Measurements from ENCODE around the gene STK32A.
"Not testable (repeated sequence)": the region's sequence is repeated elsewhere in the genome, so short reads cannot be mapped to it uniquely, and the experiment has no call there.

STK32A gene

DNA sequence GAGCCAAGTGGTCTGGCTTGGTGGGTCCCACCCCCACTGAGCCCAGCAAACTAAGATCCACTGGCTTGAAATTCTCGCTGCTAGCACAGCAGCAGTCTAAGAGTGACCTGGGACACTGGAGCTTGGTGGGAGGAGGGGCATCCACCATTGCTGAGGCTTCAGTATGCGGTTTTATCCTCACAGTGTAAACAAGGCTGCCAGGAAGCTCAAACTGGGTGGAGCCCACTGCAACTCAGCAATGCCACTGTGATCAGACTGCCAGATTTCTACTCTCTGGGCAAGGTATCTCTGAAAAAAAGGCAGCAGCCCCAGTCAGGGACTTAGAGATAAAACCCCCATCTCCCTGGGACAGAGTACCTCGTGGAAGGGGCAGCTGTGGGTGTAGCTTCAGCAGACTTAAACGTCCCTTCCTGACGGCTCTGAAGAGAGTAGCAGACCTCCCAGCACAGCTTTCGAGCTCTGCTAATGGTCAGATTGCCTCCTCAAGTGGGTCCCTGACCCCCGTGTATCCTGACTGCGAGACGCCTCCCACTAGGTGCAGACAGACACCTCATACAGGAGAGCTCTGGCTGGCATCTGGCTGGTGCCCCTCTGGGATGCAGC is 18.2 kb upstream of the STK32A start:
- no peaks in the 10 kb centered on the region for H3K9me3 ChIP-seq (ENCODE audit: control insufficient read depth, low read length)
- DNase-seq, result no peak
- H3K4me1 ChIP-seq (ENCODE audit: control insufficient read depth, insufficient read depth, low read length, poor library complexity, severe bottlenecking), result no peaks in the 10 kb centered on the region
- H3K4me3 ChIP-seq (ENCODE audit: insufficient read depth, low read depth, low read length, poor library complexity, severe bottlenecking), result peak overlapping the region; percentile 4
- no peak overlapping the region for H3K27ac ChIP-seq (ENCODE audit: insufficient read depth, low read length, poor library complexity, severe bottlenecking)
- H3K36me3 ChIP-seq (ENCODE audit: control insufficient read depth, insufficient read depth, low read length), result no peaks in the 10 kb centered on the region
- H3K27me3 ChIP-seq (replicated peaks; ENCODE audit: control insufficient read depth, insufficient read depth, low read length, poor library complexity, severe bottlenecking), result no peaks in the 10 kb centered on the region

DNA sequence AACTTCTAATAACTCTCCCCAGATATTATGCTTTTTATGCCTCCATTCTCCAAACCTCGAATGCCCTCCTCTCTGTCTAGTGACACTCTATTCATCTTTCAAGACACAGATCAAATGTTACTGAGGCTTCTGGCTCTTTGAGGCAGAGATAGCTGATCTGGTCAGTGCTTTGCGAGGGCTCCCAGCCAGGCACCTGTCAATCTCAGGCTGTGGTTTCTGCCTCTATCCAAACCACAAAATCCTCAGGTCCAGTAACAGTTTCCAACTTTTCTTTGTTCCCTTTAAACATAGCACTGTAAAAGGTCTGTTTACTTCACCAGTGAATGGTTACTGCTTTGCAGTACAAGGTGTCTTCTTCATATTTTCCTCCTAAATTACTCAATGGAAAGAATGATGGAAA is 11.5 kb upstream of the STK32A start:
- Histone ChIP-seq H3K9me3 (ENCODE audit: control insufficient read depth, low read length) (no peaks in the 10 kb centered on the region), H3K4me1 (ENCODE audit: control insufficient read depth, insufficient read depth, low read length, poor library complexity, severe bottlenecking) (no peaks in the 10 kb centered on the region), H3K4me3 (ENCODE audit: insufficient read depth, low read depth, low read length, poor library complexity, severe bottlenecking) (no peak overlapping the region), H3K27ac (ENCODE audit: insufficient read depth, low read length, poor library complexity, severe bottlenecking) (no peak overlapping the region), H3K27me3 (replicated peaks; ENCODE audit: control insufficient read depth, insufficient read depth, low read length, poor library complexity, severe bottlenecking) (no peaks in the 10 kb centered on the region), H3K36me3 (ENCODE audit: control insufficient read depth, insufficient read depth, low read length) (no peaks in the 10 kb centered on the region)
- DNase-seq, result no peak

DNA sequence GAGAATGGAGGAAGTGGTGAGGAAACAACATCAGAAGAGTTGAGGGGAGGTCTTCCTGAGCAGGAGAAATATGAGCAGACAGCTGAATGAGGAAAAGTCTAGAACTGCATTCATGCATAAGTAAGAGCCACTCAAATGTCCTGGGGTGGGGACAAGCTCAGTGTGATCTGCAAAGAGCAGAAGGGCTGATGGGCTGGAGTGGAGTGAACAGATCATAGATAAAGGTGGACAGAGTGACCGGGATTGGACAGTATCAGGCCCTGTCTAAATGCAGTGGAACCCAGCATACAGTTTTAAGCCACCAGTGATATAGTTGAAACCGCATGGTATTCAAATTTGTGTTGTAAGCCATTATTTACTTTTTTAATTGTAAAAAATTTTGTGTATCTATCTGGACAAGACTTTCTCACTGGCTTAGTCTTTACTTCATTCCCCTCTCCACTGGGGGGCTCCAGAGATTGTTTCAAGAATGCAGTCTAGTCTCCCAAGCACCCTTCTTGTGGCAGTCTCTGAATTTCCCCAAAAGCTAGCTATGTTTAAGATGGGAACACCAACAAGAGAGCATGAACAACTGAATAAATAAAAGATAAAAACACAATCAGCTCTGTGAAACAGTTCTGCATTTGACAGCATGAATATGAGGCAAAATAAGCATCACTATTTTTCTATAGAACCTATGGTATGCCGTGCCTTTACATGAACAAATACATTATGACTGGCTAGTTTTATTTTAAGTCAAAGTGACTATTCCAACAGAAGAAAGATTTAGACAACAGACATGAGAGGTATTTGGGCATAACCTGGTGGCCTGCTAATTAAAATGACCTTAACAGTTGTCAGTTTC is 10.7 kb upstream of the STK32A start:
- H3K4me3 ChIP-seq (ENCODE audit: insufficient read depth, low read depth, low read length, poor library complexity, severe bottlenecking), result no peak overlapping the region
- no peaks in the 10 kb centered on the region for H3K9me3 ChIP-seq (ENCODE audit: control insufficient read depth, low read length)
- no peaks in the 10 kb centered on the region for H3K4me1 ChIP-seq (ENCODE audit: control insufficient read depth, insufficient read depth, low read length, poor library complexity, severe bottlenecking)
- no peak for DNase-seq
- no peak overlapping the region for H3K27ac ChIP-seq (ENCODE audit: insufficient read depth, low read length, poor library complexity, severe bottlenecking)
- H3K27me3 ChIP-seq (replicated peaks; ENCODE audit: control insufficient read depth, insufficient read depth, low read length, poor library complexity, severe bottlenecking), result no peaks in the 10 kb centered on the region
- H3K36me3 ChIP-seq (ENCODE audit: control insufficient read depth, insufficient read depth, low read length), result no peaks in the 10 kb centered on the region

DNA sequence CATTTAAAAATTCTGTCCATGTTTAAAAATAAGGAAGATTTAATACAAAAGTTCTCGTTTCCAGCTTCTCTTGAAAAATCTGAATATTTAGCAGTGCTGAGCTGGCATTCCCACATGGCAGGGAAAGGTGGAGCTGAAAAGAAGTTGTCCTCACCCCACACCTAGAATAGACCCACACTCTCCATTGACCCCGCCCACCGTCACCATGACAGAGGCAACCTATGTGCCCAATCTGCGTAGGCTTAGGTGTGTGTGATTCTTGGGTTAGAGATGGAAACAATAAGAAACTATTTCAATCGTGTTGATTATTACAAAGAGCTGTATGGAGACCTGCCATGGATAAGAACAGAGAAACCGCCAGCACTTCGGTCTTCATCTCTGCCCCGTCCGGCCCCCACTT is 8.9 kb upstream of the STK32A start:
- no peak overlapping the region for H3K27ac ChIP-seq (ENCODE audit: insufficient read depth, low read length, poor library complexity, severe bottlenecking)
- no peaks in the 10 kb centered on the region for H3K4me1 ChIP-seq (ENCODE audit: control insufficient read depth, insufficient read depth, low read length, poor library complexity, severe bottlenecking)
- no peaks in the 10 kb centered on the region for H3K9me3 ChIP-seq (ENCODE audit: control insufficient read depth, low read length)
- no peaks in the 10 kb centered on the region for H3K27me3 ChIP-seq (replicated peaks; ENCODE audit: control insufficient read depth, insufficient read depth, low read length, poor library complexity, severe bottlenecking)
- H3K4me3 ChIP-seq (ENCODE audit: insufficient read depth, low read depth, low read length, poor library complexity, severe bottlenecking), result no peak overlapping the region
- DNase-seq, result no peak
- no peaks in the 10 kb centered on the region for H3K36me3 ChIP-seq (ENCODE audit: control insufficient read depth, insufficient read depth, low read length)

DNA sequence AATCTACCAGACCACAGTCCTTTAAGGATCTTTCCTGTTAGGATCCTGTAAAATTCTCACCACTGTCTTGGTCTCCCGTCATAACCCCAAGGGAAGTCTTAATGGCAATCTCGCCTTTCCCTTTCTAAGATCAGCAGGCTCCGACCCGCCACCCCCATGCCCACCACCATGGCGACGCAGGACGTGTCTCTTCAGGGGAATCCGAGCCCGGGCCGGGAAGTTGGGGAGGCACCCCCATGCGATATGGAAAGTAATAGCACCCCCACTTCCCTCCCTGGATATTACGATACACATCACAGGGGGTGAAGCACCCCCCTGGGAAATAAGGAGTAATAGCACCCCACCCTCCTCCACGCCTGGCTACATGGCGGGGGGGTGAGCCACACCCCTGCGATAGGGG is 8.3 kb upstream of the STK32A start:
- H3K27me3 ChIP-seq (replicated peaks; ENCODE audit: control insufficient read depth, insufficient read depth, low read length, poor library complexity, severe bottlenecking), result peaks cover 2% of the 10 kb centered on the region
- no peak for DNase-seq
- no peaks in the 10 kb centered on the region for H3K36me3 ChIP-seq (ENCODE audit: control insufficient read depth, insufficient read depth, low read length)
- no peaks in the 10 kb centered on the region for H3K4me1 ChIP-seq (ENCODE audit: control insufficient read depth, insufficient read depth, low read length, poor library complexity, severe bottlenecking)
- H3K9me3 ChIP-seq (ENCODE audit: control insufficient read depth, low read length), result no peaks in the 10 kb centered on the region
- no peak overlapping the region for H3K27ac ChIP-seq (ENCODE audit: insufficient read depth, low read length, poor library complexity, severe bottlenecking)
- H3K4me3 ChIP-seq (ENCODE audit: insufficient read depth, low read depth, low read length, poor library complexity, severe bottlenecking), result no peak overlapping the region

DNA sequence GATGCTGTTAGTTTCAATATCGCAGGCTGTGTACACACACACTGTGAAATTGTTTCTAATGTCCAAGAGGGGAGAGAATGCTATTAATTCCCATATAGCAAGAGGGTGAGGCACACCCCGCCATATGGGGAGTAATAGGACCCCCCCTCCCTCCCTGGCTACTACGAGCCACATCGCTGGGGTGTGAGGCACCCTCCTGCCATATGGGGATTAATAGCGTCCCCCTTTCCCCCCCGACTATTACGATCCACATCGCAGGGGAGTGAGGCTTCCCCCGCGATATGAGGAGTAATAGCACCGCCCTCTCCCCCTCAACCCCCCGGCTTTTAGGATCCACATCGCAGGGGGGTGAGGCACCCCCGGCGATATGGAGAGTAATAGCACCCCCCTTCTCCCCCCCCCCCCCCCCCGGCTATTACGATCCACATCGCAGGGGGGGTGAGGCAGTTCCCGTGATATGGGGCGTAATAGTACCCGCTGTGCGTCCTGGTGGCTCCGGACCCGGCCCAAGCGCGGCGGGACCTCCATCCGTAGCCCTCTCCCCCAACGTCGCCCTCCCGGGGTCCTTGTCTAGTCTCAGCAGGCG is 494 bp upstream of the STK32A start:
- no peak for DNase-seq
- no peaks in the 10 kb centered on the region for H3K36me3 ChIP-seq (ENCODE audit: control insufficient read depth, insufficient read depth, low read length)
- no peak overlapping the region for H3K4me3 ChIP-seq (ENCODE audit: insufficient read depth, low read depth, low read length, poor library complexity, severe bottlenecking)
- H3K9me3 ChIP-seq (ENCODE audit: control insufficient read depth, low read length), result no peaks in the 10 kb centered on the region
- peaks cover 15% of the 10 kb centered on the region for H3K27me3 ChIP-seq (replicated peaks; ENCODE audit: control insufficient read depth, insufficient read depth, low read length, poor library complexity, severe bottlenecking)
- H3K4me1 ChIP-seq (ENCODE audit: control insufficient read depth, insufficient read depth, low read length, poor library complexity, severe bottlenecking), result peaks cover 3% of the 10 kb centered on the region
- no peak overlapping the region for H3K27ac ChIP-seq (ENCODE audit: insufficient read depth, low read length, poor library complexity, severe bottlenecking)

DNA sequence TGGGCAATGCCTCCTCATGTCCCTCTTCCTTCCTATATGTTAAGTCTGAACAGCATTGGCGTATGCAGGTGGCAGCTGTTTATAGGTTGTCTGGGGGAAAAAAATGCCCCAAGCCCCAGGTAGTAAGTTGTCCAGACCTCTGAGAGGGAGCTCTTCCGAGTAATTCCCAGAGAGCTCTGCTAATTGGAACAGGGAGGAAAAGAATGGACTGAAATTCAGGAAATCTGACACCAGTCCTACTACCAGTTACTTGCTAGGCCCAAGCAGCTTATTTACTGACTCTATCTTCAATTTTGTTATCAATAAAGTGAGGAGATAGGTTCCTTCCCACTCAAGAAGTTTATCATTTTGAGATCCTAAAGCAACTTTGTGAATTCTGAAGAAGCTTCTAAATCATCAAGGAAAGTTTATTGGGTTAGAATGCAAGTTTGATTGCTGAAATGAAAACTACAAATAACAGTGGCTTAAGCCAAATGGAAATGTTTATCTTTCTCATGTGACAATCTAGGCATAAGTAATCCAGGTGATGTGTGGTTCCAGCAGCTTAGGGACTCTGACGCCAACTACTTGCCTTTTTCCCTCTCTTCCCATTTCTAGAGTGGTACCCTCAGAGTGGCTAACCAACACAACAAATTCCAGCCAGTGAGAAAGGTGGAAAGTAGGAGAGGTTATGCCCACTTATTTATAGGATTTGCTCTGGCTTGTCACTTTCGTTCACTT is 5.6 kb downstream of the STK32A start:
- H3K4me1 ChIP-seq (ENCODE audit: control insufficient read depth, insufficient read depth, low read length, poor library complexity, severe bottlenecking), result no peaks in the 10 kb centered on the region
- H3K9me3 ChIP-seq (ENCODE audit: control insufficient read depth, low read length), result no peaks in the 10 kb centered on the region
- H3K36me3 ChIP-seq (ENCODE audit: control insufficient read depth, insufficient read depth, low read length), result no peaks in the 10 kb centered on the region
- H3K27ac ChIP-seq (ENCODE audit: insufficient read depth, low read length, poor library complexity, severe bottlenecking), result no peak overlapping the region
- H3K27me3 ChIP-seq (replicated peaks; ENCODE audit: control insufficient read depth, insufficient read depth, low read length, poor library complexity, severe bottlenecking), result no peaks in the 10 kb centered on the region
- H3K4me3 ChIP-seq (ENCODE audit: insufficient read depth, low read depth, low read length, poor library complexity, severe bottlenecking), result no peak overlapping the region
- no peak for DNase-seq

DNA sequence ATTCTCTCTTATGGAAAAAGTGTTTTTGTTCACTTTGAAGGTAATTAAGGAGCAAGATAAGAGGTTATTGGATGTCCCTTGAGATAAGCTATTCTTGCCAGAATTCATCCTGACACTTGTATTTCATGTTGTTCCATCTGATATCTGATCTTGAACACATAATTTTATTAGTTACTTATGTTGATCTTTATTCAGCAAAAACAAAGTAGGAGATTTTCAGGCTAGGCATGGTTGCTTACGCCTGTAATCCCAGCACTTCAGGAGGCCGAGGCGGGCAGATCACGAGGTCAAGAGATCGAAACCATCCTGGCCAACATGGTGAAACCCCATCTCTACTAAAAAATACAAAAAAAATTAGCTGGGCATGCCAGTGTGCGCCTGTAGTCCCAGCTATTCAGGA is 8.4 kb downstream of the STK32A start:
- H3K27me3 ChIP-seq (replicated peaks; ENCODE audit: control insufficient read depth, insufficient read depth, low read length, poor library complexity, severe bottlenecking); H3K9me3 ChIP-seq (ENCODE audit: control insufficient read depth, low read length); H3K27ac ChIP-seq (ENCODE audit: insufficient read depth, low read length, poor library complexity, severe bottlenecking); H3K36me3 ChIP-seq (ENCODE audit: control insufficient read depth, insufficient read depth, low read length); H3K4me3 ChIP-seq (ENCODE audit: insufficient read depth, low read depth, low read length, poor library complexity, severe bottlenecking); H3K4me1 ChIP-seq (ENCODE audit: control insufficient read depth, insufficient read depth, low read length, poor library complexity, severe bottlenecking); DNase-seq: not testable (repeated sequence)

DNA sequence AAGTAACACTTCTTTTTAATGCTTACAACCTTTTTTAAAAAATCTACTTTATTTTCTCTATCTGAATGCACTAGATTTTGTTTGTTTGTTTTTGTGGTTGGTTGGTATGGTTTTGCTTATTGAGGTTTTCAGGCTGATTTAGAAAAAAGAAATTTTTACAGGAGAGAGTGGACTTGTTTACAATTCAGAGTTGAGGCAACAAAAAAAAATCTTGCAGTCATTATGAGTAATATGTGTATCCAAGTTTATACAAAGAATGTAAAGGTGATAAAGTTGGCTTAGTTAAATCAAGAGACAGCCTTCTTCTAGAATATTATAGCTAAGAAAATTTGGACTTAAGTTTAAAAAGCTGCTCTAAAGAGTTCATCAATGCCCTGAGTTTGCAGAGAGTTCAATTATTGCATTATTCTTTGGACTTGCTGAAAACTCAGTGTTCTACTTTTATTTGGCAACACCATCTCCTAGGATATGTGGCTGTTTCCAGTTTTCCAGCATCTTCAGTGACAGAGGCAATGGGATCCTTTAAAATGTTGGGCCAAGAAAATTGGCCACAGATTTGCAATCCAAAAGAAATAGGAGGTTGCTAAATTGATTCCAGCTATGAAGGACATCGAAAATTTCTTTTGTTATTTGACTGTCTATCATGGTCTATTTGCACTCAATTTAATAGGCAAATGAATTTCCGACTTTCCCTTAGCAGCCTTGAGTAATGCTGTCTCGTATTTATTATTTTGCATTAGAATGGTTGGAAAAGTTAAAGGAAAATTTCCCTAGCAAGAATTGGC is 10.7 kb downstream of the STK32A start:
- no peaks in the 10 kb centered on the region for H3K9me3 ChIP-seq (ENCODE audit: control insufficient read depth, low read length)
- no peaks in the 10 kb centered on the region for H3K36me3 ChIP-seq (ENCODE audit: control insufficient read depth, insufficient read depth, low read length)
- H3K27ac ChIP-seq (ENCODE audit: insufficient read depth, low read length, poor library complexity, severe bottlenecking), result no peak overlapping the region
- no peaks in the 10 kb centered on the region for H3K4me1 ChIP-seq (ENCODE audit: control insufficient read depth, insufficient read depth, low read length, poor library complexity, severe bottlenecking)
- DNase-seq, result no peak
- no peaks in the 10 kb centered on the region for H3K27me3 ChIP-seq (replicated peaks; ENCODE audit: control insufficient read depth, insufficient read depth, low read length, poor library complexity, severe bottlenecking)
- H3K4me3 ChIP-seq (ENCODE audit: insufficient read depth, low read depth, low read length, poor library complexity, severe bottlenecking), result no peak overlapping the region

Data from effector memory CD4-positive, alpha-beta T cell (primary cell).